ENCODE results near the gene SERPINB4. TPM values are rescaled to one million over a fixed set of nuclear protein-coding genes. Genes with fewer than 3 reads are reported as not detected.

Gene SERPINB4
- total RNA-seq, 4 donors from 2014 or later: not detected

- Histone ChIP-seq H3K9me3 (peaks cover 0 to 4% of the 10 kb centered on the region in 2 donors), H3K4me3 (no peak overlapping the region), H3K4me1 (no peaks in the 10 kb centered on the region), H3K27ac (no peak overlapping the region), H3K27me3 (no peaks in the 10 kb centered on the region), H3K36me3 (no peaks in the 10 kb centered on the region)
- no peak for TF ChIP-seq POLR2A (IDR thresholded peaks at IDR 0.05)
- DNase-seq: no peak
- intact Hi-C loops (cut with DNase I; ENCODE audit: low total_unique reads): no loop called here
Measured at GRCh38 chr18:63617915-63618234, 26.2 kb downstream of the SERPINB4 start.

GRCh38 chr18:63617049-63617914 is 26.8 kb downstream of the SERPINB4 start:
- H3K4me3 ChIP-seq: no peak overlapping the region
- peaks cover 0 to 4% of the 10 kb centered on the region in 2 donors for H3K9me3 ChIP-seq
- no peak for DNase-seq
- TF ChIP-seq CTCF (IDR thresholded peaks at IDR 0.05) (no peak), POLR2A (IDR thresholded peaks at IDR 0.05) (no peak)
- no peak overlapping the region for H3K27ac ChIP-seq
- no peaks in the 10 kb centered on the region for H3K4me1 ChIP-seq
- intact Hi-C loops (cut with DNase I; ENCODE audit: low total_unique reads): no loop called here
- no peaks in the 10 kb centered on the region for H3K27me3 ChIP-seq
- no peaks in the 10 kb centered on the region for H3K36me3 ChIP-seq

GRCh38 chr18:63613420-63613819 is 30.6 kb downstream of the SERPINB4 start:
- no peaks in the 10 kb centered on the region for H3K36me3 ChIP-seq
- intact Hi-C loops (cut with DNase I; ENCODE audit: low total_unique reads): no loop called here
- no peak for TF ChIP-seq CTCF (IDR thresholded peaks at IDR 0.05)
- no peak for TF ChIP-seq POLR2A (IDR thresholded peaks at IDR 0.05)
- no peaks in the 10 kb centered on the region for H3K9me3 ChIP-seq
- no peaks in the 10 kb centered on the region for H3K4me1 ChIP-seq
- H3K27me3 ChIP-seq: no peaks in the 10 kb centered on the region
- no peak overlapping the region for H3K27ac ChIP-seq
- DNase-seq: no peak
- H3K4me3 ChIP-seq: no peak overlapping the region

GRCh38 chr18:63606526-63606925 is 37.5 kb downstream of the SERPINB4 start:
- Histone ChIP-seq H3K36me3 (no peaks in the 10 kb centered on the region), H3K4me1 (no peaks in the 10 kb centered on the region), H3K4me3 (no peak overlapping the region), H3K27ac (no peak overlapping the region), H3K9me3 (no peaks in the 10 kb centered on the region), H3K27me3 (no peaks in the 10 kb centered on the region)
- TF ChIP-seq CTCF (IDR thresholded peaks at IDR 0.05) (no peak), POLR2A (IDR thresholded peaks at IDR 0.05) (no peak)
- no peak for DNase-seq
- intact Hi-C loops (cut with DNase I; ENCODE audit: low total_unique reads): no loop called here

- Histone ChIP-seq H3K36me3 (no peaks in the 10 kb centered on the region), H3K4me1 (no peaks in the 10 kb centered on the region), H3K27ac (no peak overlapping the region), H3K27me3 (no peaks in the 10 kb centered on the region), H3K4me3 (no peak overlapping the region), H3K9me3 (no peaks in the 10 kb centered on the region)
- intact Hi-C loops (cut with DNase I; ENCODE audit: low total_unique reads): no loop called here
- no peak for DNase-seq
- TF ChIP-seq POLR2A (IDR thresholded peaks at IDR 0.05) (no peak), CTCF (IDR thresholded peaks at IDR 0.05) (no peak)
Measured at GRCh38 chr18:63604791-63605567, 39.1 kb downstream of the SERPINB4 start.
